Putamen (tissue), 1 donor: ENCODE results near the gene SACS.

Source experiments
- DNase-seq: peaks from one replicate; pipeline ENCODE4 v3.0.0-alpha.2; 2016; ENCODE audit warnings: low spot score

SACS gene

GRCh38 chr13:23433171-23434153 lies at the start of gene SACS:
Gene SACS (minus strand): TSS chr13:23433702. CDS start chr13:23411239, 22,463 bp downstream.
- peak; percentile 53 for DNase-seq

- DNase-seq, result no peak
These were observed 46.8 kb upstream of the SACS start for GRCh38 chr13:23480324-23480723.

GRCh38 chr13:23477101-23477500 lies 43.6 kb upstream of the SACS start:
- no peak for DNase-seq

GRCh38 chr13:23473221-23473620 lies 39.7 kb upstream of the SACS start:
- no peak for DNase-seq

- no peak for DNase-seq
These were observed 38.7 kb upstream of the SACS start for GRCh38 chr13:23472189-23472588.

- DNase-seq, result peak; percentile 7
These were observed 37.5 kb upstream of the SACS start for GRCh38 chr13:23470790-23471614.

- no peak for DNase-seq
These were observed 36.5 kb upstream of the SACS start for GRCh38 chr13:23469951-23470421.

- no peak for DNase-seq
These were observed 35.3 kb upstream of the SACS start for GRCh38 chr13:23468811-23469210.

- no peak for DNase-seq
These were observed 34.4 kb upstream of the SACS start for GRCh38 chr13:23467932-23468278.

GRCh38 chr13:23467048-23467931 lies 33.8 kb upstream of the SACS start:
- peak; percentile 7 for DNase-seq

GRCh38 chr13:23466144-23467002 lies 32.9 kb upstream of the SACS start:
- peak; percentile 77 for DNase-seq

GRCh38 chr13:23463661-23464060 lies 30.2 kb upstream of the SACS start:
- DNase-seq, result no peak

- DNase-seq, result no peak
These were observed 29.5 kb upstream of the SACS start for GRCh38 chr13:23462815-23463559.

- no peak for DNase-seq
These were observed 28.0 kb upstream of the SACS start for GRCh38 chr13:23461544-23461943.

- DNase-seq, result no peak
These were observed 27.4 kb upstream of the SACS start for GRCh38 chr13:23460921-23461320.

GRCh38 chr13:23460309-23460708 lies 26.8 kb upstream of the SACS start:
- DNase-seq, result no peak

GRCh38 chr13:23458989-23459388 lies 25.5 kb upstream of the SACS start:
- DNase-seq, result no peak

- DNase-seq, result no peak
These were observed 23.1 kb upstream of the SACS start for GRCh38 chr13:23456437-23457210.
